Esophagus muscularis mucosa (tissue), 4 donors: ENCODE data around the gene C5AR2. TPM values are rescaled to one million over a fixed set of nuclear protein-coding genes. Genes with fewer than 3 reads are reported as not detected.
"Not testable (repeated sequence)": the region's sequence is repeated elsewhere in the genome, so short reads cannot be mapped to it uniquely, and the experiment has no call there.

Experiments used
- DNase-seq: peaks from one replicate; pipeline ENCODE4 v3.0.0-alpha.2; 2017; ENCODE audit errors: extremely low spot score
- H3K27ac ChIP-seq, 4 donors: fragments of 200-600 bp; sonication (generic); replicated peaks in 1 of 4; 1 replicate in 3 of 4; 2 replicates in 1 of 4; pipeline ENCODE4 v1.5.1; 2016 to 2019; ENCODE audit warnings: mild to moderate bottlenecking in 1 of 4
- H3K27me3 ChIP-seq, 4 donors: fragments of 200-600 bp; sonication (generic); one replicate each; pipeline versions ENCODE4 v1.5.1 to v1.6.0; 2016 to 2019
- H3K36me3 ChIP-seq, 4 donors: fragments of 200-600 bp; sonication (generic); one replicate each; pipeline ENCODE4 v1.5.1; 2016 to 2019
- H3K4me1 ChIP-seq, 4 donors: fragments of 200-600 bp; sonication (generic); one replicate each; pipeline ENCODE4 v1.5.1; 2016 to 2019
- H3K4me3 ChIP-seq, 4 donors: fragments of 200-600 bp; sonication (generic); 1 replicate in 2 of 4; 2 replicates in 2 of 4; pipeline ENCODE4 v1.5.1; 2016 to 2019; ENCODE audit warnings: mild to moderate bottlenecking in 4 of 4, moderate library complexity in 1 of 4
- H3K9me3 ChIP-seq, 4 donors: fragments of 200-600 bp; sonication (generic); 1 replicate in 3 of 4; 2 replicates in 1 of 4; pipeline ENCODE4 v1.5.1; 2016 to 2019
- EP300 ChIP-seq: sonication (generic); formaldehyde crosslinking; IDR thresholded peaks from one replicate; pipeline ENCODE4 v1.6.1; 2017; ENCODE audit warnings: antibody characterized with exemption
- POLR2A ChIP-seq: fragments of 450-650 bp; IDR thresholded peaks from one replicate; pipeline ENCODE4 v1.6.1; 2017; ENCODE audit warnings: antibody characterized with exemption, moderate library complexity, mild to moderate bottlenecking, low read depth
- POLR2AphosphoS5 ChIP-seq, 2 donors: sonication (generic); formaldehyde crosslinking; IDR thresholded peaks; one replicate each; pipeline ENCODE4 v1.6.1; 2017; ENCODE audit warnings: antibody characterized with exemption in 2 of 2
- WGBS: methylation state at CpG from one replicate; pipeline ENCODE4 v1.1.5; 2018; 5-methylcytosine and 5-hydroxymethylcytosine counted together
- intact Hi-C: fragments of 100-400 bp; cut with DNase I; formaldehyde crosslinking; loops from one replicate; pipeline ENCODE4 v1.15.1; 2023
- total RNA-seq, 4 donors: library from RNA; depleted of rRNA; stranded (reverse); fragments of >200 nt; gene quantifications; one replicate each; pipeline versions ENCODE4 v1.1.0 to v1.2.1, GENCODE V29; 2016
- TF ChIP-seq, protein P1 (sequence below), 3 experiments: fragments of 200-600 bp in 2 of 3; fragments of 450-650 bp in 1 of 3; sonication (generic) in 2 of 3; IDR thresholded peaks; one replicate each; pipeline ENCODE4 v1.5.1; 2017 to 2019; ENCODE audit warnings: antibody characterized with exemption in 3 of 3, mild to moderate bottlenecking in 2 of 3, moderate library complexity in 1 of 3

The C5AR2 gene
- total RNA-seq, 4 donors from 2014 or later = 0.42 to 4.6 (median 0.72) TPM

GRCh38 chr19:47357788-47358680 lies 26.1 kb downstream of the C5AR2 start:
- DNase-seq = no peak
- Histone ChIP-seq H3K4me3 (no peak overlapping the region), H3K9me3 (no peaks in the 10 kb centered on the region), H3K27me3 (no peaks in the 10 kb centered on the region), H3K4me1 (peaks cover 0 to 10% (median 0%) of the 10 kb centered on the region in 4 donors), H3K27ac (no peak overlapping the region), H3K36me3 (peaks cover 70 to 100% (median 99%) of the 10 kb centered on the region in 4 donors)
- WGBS = 90% methylated on average over 25 of the region's 28 CpGs
- TF ChIP-seq EP300 = no peak
- intact Hi-C loops = no loop called here

DNA sequence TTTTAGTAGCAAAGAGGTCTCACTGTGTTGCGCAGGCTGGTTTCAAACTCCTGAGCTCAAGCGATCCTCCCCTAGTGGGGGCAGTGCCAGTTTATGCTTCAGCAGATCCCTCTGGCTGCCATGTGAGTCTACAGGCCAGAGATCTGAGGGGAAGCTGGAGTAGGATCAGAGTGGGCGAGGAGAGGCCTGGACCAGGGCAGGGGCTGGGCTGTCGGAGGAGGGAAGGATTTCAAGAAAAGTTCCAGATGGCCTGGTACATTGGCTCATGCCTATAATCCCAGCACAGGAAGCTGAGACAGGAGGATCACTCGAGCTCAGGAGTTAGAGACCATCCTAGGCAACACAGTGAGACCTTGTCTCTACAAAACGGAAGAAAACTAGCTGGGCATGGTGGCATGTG lies 27.0 kb downstream of the C5AR2 start:
- WGBS = 72% methylated on average over 6 of the region's 6 CpGs
- TF ChIP-seq, protein P1, sequence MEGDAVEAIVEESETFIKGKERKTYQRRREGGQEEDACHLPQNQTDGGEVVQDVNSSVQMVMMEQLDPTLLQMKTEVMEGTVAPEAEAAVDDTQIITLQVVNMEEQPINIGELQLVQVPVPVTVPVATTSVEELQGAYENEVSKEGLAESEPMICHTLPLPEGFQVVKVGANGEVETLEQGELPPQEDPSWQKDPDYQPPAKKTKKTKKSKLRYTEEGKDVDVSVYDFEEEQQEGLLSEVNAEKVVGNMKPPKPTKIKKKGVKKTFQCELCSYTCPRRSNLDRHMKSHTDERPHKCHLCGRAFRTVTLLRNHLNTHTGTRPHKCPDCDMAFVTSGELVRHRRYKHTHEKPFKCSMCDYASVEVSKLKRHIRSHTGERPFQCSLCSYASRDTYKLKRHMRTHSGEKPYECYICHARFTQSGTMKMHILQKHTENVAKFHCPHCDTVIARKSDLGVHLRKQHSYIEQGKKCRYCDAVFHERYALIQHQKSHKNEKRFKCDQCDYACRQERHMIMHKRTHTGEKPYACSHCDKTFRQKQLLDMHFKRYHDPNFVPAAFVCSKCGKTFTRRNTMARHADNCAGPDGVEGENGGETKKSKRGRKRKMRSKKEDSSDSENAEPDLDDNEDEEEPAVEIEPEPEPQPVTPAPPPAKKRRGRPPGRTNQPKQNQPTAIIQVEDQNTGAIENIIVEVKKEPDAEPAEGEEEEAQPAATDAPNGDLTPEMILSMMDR (IDR thresholded peaks at IDR 0.05) = no peak
- TF ChIP-seq POLR2AphosphoS5 (IDR thresholded peaks at IDR 0.05) = no peak
- TF ChIP-seq POLR2A = no peak
- no peak for TF ChIP-seq EP300
- no peak overlapping the region for H3K4me3 ChIP-seq
- H3K27ac ChIP-seq = no peak overlapping the region
- peaks cover 76 to 100% (median 99%) of the 10 kb centered on the region in 4 donors for H3K36me3 ChIP-seq
- intact Hi-C loops = no loop called here
- peaks cover 0 to 2% (median 0%) of the 10 kb centered on the region in 4 donors for H3K4me1 ChIP-seq
- no peak for DNase-seq
- H3K27me3 ChIP-seq = no peaks in the 10 kb centered on the region
- no peaks in the 10 kb centered on the region for H3K9me3 ChIP-seq

GRCh38 chr19:47362321-47362720 lies 30.3 kb downstream of the C5AR2 start:
- Histone ChIP-seq H3K4me1 (no peaks in the 10 kb centered on the region), H3K27ac (no peak overlapping the region), H3K36me3 (peaks cover 73 to 100% (median 98%) of the 10 kb centered on the region in 4 donors), H3K4me3 (no peak overlapping the region), H3K27me3 (no peaks in the 10 kb centered on the region), H3K9me3 (no peaks in the 10 kb centered on the region)
- WGBS = 94% methylated on average over 16 of the region's 21 CpGs
- DNase-seq = no peak
- TF ChIP-seq, protein P1 (IDR thresholded peaks at IDR 0.05) = no peak
- TF ChIP-seq POLR2A = no peak
- TF ChIP-seq EP300 = no peak
- TF ChIP-seq POLR2AphosphoS5 (IDR thresholded peaks at IDR 0.05) = no peak
- intact Hi-C loops = no loop called here

DNA sequence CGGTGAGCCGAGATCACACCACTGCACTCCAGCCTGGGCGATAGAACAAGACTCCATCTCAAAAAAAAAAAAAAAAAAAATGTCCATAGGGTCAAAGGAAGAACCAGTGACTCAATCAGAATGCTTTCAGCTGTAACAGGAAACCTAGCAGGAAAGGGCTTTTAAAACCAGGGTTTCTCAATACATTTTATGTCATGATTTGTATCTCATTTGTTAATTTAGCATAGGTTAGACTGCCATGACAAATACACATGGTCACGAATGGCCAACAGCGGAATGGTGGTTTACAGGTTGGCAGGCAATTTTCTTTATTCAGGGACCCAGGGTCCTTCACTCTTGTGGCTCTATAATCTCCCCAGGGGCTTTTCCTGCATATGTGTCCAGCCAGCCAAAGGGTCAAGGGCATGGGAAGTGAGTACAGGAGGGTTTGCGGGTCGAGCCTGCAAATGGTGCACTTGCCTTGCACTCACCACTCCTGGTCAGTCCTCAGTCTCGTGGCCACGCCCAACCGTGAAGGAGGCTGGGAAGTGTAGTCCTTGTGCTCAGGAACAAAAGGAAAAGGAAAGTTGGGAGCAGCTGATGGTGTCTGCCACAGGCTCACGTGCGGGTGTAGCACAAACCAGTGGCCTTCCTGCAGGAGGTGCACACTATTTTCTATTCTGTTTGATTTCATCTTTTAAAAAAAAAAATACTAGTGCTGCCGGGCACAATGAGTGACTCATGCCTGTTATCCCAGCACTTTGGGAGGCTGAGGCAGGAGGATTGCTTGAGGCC lies 32.0 kb downstream of the C5AR2 start:
- intact Hi-C loops = no loop called here
- DNase-seq = no peak
- WGBS = 86% methylated on average over 13 of the region's 13 CpGs
- no peak overlapping the region for H3K27ac ChIP-seq
- peaks cover 59 to 95% (median 91%) of the 10 kb centered on the region in 4 donors for H3K36me3 ChIP-seq
- H3K4me1 ChIP-seq = no peaks in the 10 kb centered on the region
- H3K27me3 ChIP-seq = no peaks in the 10 kb centered on the region
- TF ChIP-seq POLR2A (no peak), POLR2AphosphoS5 (IDR thresholded peaks at IDR 0.05) (no peak), EP300 (no peak)
- TF ChIP-seq, protein P1 (IDR thresholded peaks at IDR 0.05) = no peak
- no peak overlapping the region for H3K4me3 ChIP-seq
- no peaks in the 10 kb centered on the region for H3K9me3 ChIP-seq

- intact Hi-C loops, H3K4me3 ChIP-seq, H3K4me1 ChIP-seq, H3K9me3 ChIP-seq, H3K27ac ChIP-seq, DNase-seq, H3K27me3 ChIP-seq: not testable (repeated sequence)
- H3K36me3 ChIP-seq = peaks cover 62 to 95% (median 92%) of the 10 kb centered on the region in 4 donors
- WGBS = 85% methylated on average over 5 of the region's 10 CpGs
Measured at GRCh38 chr19:47365455-47365854, 33.5 kb downstream of the C5AR2 start.
